SW480 (cell line): Measurements from ENCODE around the gene DPYSL3.
A peak's percentile ranks its signal among the peaks of the same experiment; 100 is the strongest.
"Not testable (repeated sequence)": the region's sequence is repeated elsewhere in the genome, so short reads cannot be mapped to it uniquely, and the experiment has no call there.

Experiments
- DNase-seq: peaks from one replicate; pipeline ENCODE4 v3.0.0-alpha.2; 2016; ENCODE audit warnings: low spot score

Gene DPYSL3

DNA sequence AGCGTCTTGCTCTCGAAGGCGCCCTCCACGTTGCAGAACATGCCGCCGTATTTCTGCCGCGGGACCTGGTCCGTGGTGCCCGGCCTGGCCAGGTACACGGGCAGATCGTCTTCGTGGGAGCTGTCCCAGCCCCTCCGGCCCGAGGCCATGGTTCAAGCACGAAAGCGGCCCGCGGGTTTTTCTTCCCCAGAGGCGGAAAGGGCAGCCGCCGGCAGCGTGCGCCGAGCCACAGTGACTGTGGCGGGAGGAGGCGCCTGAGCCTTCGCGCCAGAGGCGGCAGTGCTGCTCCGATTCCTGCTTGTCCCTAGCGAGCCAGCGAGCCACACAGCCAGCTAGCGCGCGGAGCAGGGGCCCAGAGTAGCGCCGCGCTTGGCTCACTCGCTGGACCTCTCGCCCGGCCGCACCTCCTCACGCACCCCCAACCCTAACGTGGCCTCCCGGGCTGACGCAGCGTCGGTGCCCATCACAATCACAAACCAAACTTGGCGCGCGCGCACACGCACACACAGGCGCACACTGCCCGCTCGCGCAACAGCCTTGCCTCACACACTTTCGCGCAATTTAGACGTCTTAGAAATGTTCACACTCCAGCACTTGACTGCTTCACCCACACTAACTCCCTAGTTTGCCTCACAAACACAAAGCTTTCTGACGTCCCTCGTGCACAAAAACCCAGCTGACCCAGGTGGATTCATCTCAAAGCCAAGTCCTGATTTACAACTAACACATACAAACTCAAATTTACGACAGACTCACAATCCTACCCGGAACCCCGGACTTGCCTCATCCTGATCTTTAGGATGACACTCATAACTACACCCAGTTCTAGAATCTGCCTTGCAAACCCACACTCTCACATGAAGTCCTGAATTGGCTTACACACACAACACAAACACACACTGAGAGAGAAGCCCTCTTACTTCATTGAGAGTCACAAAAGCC, at the start of gene DPYSL3:
Gene DPYSL3 (minus strand): TSS at position 359 of the 942 bp plus-strand sequence. CDS start 210 bp downstream, at position 149.
- DNase-seq = no peak

DNA sequence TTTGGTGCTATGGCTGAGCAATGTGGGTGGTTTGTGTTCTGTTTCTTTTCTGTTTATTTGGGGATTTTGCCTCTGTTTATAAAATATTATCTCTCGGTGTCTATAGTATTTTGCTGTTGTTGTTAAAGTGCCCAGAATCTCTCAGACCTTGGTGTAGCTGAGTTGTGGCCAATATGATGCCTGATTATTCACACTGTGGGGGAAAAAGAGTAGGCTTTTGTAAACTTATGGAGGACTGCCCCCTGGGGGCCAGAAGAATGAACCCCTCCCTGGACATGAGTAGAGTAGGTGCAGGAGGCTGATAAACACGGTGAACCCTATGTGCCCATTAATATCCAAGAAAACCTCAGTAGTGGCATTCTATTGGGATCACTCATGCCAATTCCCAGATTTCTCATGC, 49.0 kb upstream of the DPYSL3 start:
- DNase-seq = peak; percentile 80

DNA sequence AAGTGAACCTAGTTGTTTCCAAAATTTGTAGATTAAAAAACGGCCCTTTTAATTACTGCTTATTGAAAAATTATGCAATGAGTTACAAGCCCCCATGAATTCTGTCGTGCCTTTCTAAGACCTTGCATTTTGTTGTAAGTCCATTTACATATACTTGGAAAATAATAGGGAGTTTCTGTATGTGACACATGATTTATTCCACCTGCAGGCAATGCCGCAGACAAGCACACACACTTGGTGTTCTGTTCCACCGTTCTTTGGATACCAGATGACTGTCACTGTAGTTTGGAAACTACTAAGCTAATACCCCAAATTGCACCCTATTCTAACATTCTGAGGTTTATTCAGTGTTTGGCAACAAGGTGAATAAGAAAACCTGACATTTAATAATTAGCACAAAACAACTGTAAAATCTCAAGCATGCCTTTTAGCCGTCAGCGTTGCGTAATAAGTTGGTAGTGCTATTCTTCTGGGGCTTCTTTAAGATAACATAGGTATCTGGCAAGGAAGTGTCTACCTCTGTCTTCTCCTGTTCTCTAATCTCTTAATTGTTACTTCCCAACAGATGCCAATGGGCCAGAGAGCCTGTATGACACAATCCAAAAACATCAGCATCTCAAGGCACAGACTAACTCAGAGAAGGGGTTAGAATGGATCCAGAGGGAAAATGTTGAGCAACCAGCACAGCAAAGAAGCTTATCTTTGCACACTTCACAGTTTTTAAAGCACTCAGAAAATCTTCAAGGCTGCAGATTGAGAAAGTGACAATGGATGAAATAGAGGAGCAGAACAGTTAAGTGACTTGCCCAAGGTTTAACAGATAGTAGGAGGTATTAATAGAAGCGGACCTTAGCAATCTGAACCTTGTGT, 48.2 kb upstream of the DPYSL3 start:
- DNase-seq = no peak

DNA sequence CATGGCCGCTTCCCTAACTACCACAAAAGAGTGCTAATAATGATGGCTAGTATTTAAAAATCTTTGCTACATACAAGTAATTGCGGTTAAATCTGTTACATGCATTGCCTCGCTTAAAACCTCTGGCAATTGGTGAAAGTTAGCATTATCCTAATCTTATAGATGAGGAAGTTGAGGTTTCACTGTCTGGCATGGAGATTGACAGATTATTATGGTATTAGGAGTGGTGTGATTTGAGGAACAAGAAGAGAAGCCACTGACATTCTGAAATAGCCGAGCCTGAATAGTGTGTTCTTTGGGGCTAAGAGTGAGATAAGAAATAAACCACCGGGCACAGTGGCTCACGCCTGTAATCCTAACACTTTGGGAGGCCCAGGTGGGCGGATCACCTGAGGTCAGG, 45.3 kb upstream of the DPYSL3 start:
- DNase-seq = no peak

DNA sequence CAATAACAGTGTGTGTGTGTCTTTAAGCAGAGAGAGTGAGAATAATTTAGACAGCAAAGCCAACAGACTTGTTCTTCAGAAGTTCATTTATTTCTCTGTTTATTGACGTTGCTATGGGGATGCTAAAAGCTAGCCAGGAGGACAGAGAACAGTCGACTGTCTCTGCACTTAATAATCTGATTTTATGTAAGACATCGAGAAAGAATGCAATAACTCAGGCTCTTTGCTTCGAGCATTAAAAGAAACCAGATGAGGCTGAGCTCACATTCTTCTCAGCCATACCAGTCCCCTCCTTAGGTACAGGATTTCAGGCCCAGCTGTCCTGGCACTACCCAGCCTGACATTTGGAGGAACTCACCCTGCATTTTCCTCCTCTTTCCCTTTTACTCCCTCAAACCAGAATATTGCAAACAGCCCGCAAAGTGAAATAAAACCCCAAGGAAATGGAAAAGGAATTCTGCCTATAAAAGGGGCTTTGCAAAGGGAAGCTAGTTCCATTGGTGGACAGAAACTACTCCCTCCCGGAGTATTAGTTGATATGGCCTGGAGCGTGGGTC, 44.5 kb upstream of the DPYSL3 start:
- no peak for DNase-seq

DNA sequence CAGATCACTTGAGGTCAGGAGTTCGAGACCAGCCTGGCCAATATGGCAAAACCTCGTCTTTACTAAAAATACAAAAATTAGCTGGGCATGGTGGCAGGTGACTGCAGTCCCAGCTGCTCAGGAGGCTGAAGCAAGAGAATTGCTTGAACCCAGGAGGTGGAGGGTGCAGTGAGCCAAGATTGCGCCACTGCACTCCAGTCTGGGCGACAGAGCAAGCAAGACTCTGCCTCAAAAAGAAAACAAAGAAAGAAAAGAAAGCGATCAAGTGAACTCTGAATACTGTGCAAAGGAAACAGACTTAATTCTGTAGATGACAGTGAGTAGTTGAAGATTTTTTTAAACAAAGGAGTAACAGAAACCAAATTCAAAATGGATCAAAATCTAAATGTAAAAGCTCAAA, 43.9 kb upstream of the DPYSL3 start:
- DNase-seq = not testable (repeated sequence)

DNA sequence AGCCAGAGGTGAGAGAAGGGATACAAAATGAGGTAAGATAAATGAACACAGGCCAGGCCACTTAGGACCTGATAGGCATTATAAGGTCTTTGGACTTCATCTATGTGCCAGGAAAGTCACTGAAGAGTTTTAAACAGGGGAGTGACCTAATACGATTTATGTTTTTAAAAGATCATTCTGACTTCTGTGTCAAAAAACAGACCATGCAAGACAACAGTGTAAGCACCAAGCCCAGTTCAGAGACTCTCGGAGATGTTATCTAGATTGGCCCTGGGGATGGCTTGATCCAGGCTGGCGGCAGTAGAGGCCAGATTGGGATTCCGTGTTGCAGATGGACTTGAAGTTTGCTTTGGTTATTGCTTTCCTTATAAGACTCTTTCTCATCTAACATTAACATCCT, 43.0 kb upstream of the DPYSL3 start:
- DNase-seq = no peak

DNA sequence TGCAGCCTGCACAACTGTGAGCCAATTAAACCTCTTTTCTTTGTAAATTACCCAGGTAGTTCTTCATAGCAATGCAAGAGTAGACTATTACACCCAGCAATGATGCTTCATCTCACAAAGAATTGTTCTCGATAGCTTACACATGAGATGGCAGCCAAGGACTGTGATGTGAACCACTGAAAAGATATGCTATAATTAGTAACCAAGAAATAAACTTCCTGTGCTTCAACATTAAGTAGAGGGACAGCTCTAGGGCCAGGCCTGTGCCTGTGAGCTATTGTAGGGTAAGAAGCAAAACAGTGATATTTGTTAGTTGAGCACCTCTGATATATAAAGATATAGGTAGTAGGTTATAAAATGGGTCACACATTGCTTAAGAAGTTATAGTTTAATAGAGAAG, 41.8 kb upstream of the DPYSL3 start:
- DNase-seq = no peak

DNA sequence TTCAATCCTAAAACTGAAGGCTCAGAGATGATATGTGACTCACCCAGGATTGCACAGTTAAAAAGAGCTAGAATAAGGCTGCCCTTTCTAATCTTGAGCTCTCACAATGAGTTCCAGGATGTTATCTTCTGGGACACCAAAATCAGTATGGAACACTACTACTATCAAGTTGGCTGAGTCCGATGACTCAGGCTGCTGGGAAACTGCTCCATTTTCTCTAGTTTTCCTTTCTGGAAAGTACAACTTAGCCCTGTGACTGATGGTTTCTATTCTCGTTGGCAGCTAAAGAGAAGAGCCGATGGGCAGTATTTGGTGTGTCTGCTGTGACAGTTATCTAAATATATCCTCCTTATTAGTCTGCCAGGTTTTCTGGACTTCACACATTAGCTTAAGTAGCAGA, 37.9 kb upstream of the DPYSL3 start:
- no peak for DNase-seq

DNA sequence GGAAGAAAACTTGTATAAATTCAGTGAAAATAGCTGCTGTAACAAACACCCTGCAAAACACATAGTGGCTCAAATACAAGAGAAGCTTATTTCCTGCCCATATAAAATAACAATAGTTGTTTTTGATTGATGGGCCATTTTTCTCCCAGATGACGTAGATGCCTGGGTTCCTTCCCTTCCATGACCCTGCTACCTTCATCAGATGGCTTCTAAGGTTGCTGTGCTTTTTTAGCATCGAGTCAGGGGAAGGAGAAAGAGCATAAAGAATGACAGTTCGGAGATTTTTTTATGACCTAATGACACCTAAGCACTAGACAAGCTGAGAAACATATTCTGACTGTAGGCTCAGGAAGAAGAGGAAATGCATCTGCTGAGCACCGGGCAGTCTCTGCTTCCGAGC, 34.7 kb upstream of the DPYSL3 start:
- no peak for DNase-seq

DNA sequence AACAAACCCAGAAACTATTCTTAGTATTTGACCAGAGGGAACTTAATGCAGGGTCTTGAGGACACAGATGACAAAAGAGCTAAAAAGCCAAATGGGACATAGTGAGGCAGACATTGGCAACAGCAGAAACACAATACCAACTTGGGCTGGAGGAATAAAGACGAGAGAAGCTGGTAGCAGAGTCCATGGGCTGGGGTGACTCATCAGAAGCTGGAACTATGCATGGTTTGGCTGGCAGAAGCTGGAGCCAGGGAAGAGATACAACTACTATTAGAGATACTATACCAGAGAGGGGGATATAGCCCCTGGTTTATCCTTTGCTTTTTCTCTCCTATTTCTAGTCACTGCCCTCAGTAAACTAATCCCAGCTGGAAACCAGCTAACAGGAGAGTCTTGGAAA, 29.2 kb upstream of the DPYSL3 start:
- DNase-seq = peak; percentile 35

DNA sequence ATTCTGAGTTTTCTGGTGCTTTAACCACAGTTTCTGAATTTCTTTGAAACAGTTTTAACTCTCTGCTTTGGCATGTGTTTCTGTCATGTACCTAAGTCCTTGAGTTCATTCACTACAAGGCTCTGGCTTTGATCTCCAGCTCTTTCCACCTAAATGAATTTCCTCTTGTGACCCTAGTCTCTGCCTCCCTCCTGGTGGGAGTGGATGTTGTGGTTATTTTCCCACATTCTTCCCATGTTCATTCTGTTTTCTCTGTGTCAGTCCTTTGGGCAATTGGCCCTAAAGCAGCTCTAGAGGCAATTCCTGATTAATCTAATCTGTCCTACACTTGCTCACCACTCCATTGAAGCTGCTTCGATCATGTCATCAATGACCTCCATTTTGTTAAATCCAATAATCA, 28.4 kb upstream of the DPYSL3 start:
- DNase-seq = peak; percentile 36

DNA sequence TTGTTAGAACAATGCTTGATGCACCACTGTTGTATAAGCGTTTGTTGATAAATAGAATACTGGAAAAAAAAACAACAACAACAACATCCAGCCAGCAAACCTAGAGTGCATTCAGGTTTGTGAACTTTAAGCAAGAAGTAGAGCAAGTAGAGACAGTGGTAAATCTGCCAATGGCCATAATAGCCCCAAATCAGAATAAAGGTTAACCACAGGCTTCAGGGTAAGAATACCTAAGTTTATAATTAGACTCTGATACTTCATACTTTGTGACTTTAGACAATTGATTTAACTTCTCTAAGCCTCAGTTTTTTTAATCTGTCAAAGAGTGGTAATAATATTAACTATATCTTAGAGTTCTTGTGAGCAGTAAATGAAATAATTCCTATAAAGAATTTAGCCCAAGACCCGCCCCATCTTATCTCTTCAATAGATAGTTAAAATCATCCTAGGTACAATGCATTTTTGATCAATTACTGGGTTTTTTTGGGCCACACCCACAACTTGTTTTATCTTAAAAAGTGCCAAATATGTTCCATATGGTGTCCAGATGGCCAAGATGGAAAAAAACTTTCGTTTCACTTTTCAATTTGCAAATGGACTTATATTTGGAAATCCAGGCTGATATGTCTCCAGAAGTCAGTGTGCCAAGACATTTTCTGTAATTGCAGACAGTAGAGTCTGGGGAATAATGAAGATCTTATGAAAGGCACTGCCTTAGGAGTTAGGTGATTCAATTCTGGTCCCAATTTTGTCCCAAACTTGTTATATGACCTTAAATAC, 24.5 kb upstream of the DPYSL3 start:
- DNase-seq = no peak

DNA sequence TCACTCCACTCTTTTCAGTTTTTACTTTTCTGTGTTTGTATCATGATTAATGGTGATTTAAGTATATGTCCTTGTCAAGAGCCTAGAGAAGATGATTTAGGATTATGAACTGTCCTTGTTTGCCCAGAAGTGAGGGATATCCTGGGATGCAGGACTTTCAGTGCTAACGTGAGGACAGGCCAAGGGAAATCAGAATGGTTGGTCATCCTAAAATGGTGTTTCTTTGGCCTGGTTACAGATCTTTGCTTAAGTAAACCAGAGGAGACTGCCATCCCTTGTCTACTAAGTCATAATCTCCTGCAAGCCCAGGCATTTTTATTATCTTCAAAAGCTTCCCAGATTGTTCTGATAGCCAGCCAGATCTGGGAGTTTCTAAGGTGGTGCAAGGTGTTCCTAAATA, 22.3 kb upstream of the DPYSL3 start:
- DNase-seq = no peak

DNA sequence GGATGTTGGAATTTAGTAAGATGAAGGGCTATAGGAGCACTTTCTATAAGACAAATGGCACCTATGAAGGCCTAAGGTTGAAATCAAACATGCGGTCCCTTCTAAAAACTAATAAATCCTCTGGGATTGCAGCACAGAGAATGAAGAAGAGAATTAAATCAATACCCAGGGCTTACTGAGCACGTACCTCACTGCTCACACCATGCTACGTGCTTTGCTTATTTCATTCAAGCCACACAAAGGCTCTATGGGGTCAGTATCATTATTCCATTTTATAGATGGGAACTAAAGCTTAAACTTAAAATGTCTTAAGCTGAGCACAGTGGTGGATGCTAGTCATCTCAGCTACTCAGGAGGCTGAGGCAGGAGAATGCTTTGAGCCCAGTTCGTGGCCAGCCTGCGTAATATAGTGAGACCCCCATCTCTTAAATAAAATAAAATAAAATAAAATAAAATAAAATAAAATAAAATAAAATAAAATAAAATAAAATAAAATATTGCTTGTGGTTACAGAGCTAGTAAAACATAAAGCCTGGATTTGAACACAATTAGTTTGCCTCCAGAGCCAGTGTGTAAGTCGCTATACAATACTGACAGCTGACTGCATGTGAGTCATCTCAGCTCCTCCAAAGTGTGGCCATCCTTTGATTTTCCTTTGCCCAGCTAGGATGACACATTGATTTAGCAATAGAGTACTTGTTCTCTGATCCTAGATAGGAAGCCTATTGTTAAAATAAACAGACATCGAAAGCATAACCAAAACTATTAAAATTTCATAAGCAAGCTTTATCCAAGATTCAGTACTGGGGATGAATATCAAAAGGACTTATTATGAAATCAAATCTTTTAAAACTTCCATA, 20.9 kb upstream of the DPYSL3 start:
- peak; percentile 75 for DNase-seq

DNA sequence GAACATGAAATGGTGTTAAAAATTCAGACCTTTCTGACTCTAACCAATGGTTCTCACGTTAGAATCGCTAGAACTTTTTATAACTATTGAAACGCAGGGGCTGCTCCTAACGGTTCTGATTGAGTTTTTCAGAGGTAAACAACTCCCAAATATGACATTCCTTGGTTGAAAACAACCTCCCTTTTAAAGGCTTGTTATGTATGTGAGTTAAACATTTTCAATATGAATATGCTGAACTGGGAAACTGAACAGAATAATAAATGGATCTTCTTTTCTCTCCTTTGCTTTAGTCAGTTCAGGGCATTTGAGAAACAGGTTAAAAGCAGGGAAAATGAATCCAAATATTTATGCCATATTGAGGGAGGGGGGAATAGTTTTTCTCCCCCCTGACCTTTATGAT, 13.2 kb upstream of the DPYSL3 start:
- DNase-seq = no peak

DNA sequence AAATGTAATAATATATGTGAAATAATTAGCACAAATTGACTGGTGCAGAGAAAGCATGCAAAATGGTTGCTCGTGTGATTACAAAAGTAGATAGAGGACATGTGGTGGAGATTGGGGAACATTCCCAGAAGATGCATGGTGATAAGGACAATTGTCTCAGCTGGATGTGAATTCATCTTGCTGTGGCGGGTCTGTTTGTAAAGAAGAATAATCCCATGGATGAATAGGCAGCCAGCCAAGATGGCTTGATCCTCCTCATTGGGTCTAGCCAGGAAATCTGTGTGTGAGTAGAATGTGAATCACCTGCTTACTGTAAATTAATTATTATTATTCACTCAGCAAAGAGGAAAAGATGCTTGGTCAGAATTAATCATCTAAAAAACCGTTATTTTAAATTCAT, 12.6 kb upstream of the DPYSL3 start:
- DNase-seq = no peak

DNA sequence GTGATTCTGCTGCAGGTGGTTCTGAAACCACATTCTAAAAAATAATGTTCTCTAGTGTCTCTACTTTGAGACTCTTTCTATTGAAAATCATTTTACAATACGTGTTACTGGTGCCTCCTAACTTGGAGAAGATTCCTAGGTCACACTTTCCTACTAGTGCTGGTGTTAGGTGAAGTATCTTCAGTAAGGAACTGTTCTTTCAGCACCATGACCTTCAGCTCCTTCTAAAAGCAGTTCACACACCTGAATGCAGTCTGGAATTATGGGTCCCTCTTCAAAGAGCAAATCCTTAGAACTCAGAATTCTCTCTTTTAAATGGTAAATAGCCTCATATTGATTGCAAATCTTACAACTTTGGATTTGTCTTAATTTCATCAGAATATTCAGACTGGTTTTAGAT, 10.6 kb upstream of the DPYSL3 start:
- DNase-seq = peak; percentile 14

DNA sequence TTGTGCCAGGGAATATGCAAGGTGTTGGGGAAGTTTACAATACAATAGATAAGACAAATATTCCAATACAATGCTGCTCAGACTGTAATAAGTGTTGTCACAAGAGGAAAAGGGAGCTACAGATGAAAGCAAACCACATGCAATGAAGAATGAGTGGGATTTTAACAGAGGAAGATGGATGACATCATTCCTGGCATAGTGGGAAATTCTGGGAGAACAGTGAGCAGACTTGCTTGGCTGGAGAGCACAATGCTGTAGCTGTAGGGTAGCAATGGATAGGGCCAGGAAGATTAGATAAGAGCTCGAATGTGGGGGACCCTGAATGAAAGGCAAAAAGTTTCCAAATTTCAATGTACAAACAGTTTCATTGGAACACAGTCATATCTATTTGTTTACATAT, 9.5 kb upstream of the DPYSL3 start:
- no peak for DNase-seq

DNA sequence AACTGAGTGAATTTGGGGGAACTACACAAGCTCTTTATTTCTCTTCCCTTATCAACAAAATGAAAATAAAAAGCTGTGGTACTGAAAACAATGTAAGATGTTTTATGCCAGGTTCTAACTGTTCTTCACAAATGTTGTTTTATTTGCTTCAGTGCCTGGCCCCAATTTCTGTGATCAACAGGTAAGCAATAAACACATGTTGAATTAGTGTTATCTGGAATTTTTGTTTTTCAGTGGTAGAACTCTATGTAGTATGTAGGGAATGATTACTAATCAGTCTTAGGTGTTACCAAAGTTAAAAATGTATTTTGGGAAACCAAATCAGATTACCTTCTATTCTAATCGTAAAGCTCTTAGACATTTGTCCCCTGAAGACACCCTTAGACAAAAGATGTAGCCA, 7.5 kb upstream of the DPYSL3 start:
- DNase-seq = no peak

DNA sequence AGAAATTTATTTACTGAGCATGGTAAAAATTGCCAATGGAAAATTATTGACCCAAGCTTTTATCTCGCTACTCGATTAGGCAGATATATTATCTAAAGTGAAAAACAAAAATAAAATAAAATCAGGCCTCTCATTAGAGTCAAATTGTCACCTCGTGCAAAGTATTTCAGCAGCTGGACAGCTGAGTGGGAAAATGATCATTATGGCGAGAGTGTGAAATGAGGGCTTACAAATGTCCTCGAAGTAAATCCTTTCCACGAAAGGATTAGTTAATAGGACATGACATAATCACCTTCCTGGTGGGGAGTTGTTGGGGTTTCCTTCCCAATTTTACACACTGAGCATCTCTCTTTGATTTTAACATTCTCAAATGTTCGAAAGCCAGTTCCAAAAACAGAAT, 5.4 kb upstream of the DPYSL3 start:
- DNase-seq = no peak
